ENCODE data around the gene TRMT1L. TPM values are rescaled to one million over a fixed set of nuclear protein-coding genes. Genes with fewer than 3 reads are reported as not detected.

TRMT1L gene
- total RNA-seq, 1 experiment from 2014 or later = 11.3 TPM

DNA sequence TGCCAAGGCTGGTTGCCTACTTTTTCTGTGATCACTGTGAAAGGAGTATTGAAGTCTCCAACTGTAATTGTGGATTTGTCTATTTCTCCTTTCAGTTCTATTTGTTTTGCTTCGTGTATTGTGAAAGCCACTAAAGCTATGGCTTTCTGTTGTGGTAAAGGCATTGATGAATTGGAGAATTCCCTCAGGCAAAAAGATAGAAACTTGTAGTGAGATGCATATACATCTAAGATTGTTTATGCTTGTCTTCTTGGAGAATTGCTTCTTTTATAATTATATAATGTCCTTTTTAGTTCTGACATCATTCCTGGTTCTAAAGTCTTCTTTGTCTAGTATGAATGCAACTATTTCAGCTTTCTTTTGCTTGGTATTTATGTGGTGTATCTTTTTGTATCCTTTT, 37.0 kb upstream of the TRMT1L start:
- Histone ChIP-seq H3K4me1 (ENCODE audit: insufficient read depth, low read length) (no peaks in the 10 kb centered on the region), H3K9me3 (ENCODE audit: low read length) (no peaks in the 10 kb centered on the region), H3K9me2 (replicated peaks; ENCODE audit: low read length) (no peaks in the 10 kb centered on the region), H3K36me3 (ENCODE audit: low read depth, low read length) (no peaks in the 10 kb centered on the region), H3K4me3 (ENCODE audit: low read length) (no peak overlapping the region), H3F3A (ENCODE audit: low read length, unreplicated experiment) (no peaks in the 10 kb centered on the region), H4K20me1 (ENCODE audit: low read length) (no peaks in the 10 kb centered on the region), H3K4me2 (ENCODE audit: low read length) (no peak overlapping the region), H3K27me3 (ENCODE audit: low read length) (no peaks in the 10 kb centered on the region), H3K27ac (ENCODE audit: low read length) (no peak overlapping the region), H3K79me2 (ENCODE audit: low read length) (no peaks in the 10 kb centered on the region), H2AFZ (ENCODE audit: low read length) (no peak overlapping the region), H3K9ac (ENCODE audit: low read length) (no peak overlapping the region)
- BruUV-seq (replicated peaks) = no TSS peak
- ChIA-PET CTCF (no interaction called here), POLR2A (ENCODE audit: unreplicated experiment) (no interaction called here)
- ATAC-seq (no peak), DNase-seq (no peak)
- intact Hi-C loops (cut with micrococcal nuclease) = no loop called here
- TF ChIP-seq EZH2 (IDR thresholded peaks at IDR 0.05; ENCODE audit: low read length, unreplicated experiment) = no peak
- no peak for TF ChIP-seq EZH2phosphoT487 (IDR thresholded peaks at IDR 0.05; ENCODE audit: borderline replicate concordance, low read length)
- TF ChIP-seq, protein P1, sequence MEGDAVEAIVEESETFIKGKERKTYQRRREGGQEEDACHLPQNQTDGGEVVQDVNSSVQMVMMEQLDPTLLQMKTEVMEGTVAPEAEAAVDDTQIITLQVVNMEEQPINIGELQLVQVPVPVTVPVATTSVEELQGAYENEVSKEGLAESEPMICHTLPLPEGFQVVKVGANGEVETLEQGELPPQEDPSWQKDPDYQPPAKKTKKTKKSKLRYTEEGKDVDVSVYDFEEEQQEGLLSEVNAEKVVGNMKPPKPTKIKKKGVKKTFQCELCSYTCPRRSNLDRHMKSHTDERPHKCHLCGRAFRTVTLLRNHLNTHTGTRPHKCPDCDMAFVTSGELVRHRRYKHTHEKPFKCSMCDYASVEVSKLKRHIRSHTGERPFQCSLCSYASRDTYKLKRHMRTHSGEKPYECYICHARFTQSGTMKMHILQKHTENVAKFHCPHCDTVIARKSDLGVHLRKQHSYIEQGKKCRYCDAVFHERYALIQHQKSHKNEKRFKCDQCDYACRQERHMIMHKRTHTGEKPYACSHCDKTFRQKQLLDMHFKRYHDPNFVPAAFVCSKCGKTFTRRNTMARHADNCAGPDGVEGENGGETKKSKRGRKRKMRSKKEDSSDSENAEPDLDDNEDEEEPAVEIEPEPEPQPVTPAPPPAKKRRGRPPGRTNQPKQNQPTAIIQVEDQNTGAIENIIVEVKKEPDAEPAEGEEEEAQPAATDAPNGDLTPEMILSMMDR (conservative IDR thresholded peaks at IDR 0.05; ENCODE audit: low read depth, low read length) = no peak

DNA sequence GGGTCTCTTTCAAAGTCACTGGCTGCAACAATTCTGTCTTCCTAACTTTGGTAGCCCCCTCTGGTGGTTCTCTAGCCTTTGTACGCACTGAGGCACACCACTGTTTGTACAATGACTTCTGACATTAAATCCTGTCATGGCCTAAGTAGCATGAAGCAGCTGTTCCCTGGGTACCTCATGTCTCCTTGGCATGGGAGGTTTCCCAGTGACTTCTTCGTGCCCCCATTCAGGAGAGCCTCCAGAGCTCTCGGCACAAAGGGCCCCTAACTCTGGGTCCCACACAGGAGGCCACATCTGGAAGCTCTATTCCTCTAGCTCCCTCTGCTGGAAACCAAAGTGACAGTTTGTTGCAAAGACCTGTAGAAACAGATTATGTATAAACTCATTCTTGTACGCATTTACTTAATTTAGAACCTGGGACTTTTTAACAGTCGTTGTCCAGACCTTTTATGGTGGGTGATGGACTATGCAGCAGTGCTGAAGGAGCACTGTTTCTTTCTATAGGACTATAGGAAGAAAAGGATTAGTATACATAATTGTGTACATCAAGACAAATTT, 13.6 kb upstream of the TRMT1L start:
- H4K20me1 ChIP-seq (ENCODE audit: low read length) = no peaks in the 10 kb centered on the region
- TF ChIP-seq, protein P1 (conservative IDR thresholded peaks at IDR 0.05; ENCODE audit: low read depth, low read length) = peak; percentile 89
- TF ChIP-seq EZH2phosphoT487 (IDR thresholded peaks at IDR 0.05; ENCODE audit: borderline replicate concordance, low read length) = no peak
- no peak for TF ChIP-seq EZH2 (IDR thresholded peaks at IDR 0.05; ENCODE audit: low read length, unreplicated experiment)
- H3K4me1 ChIP-seq (ENCODE audit: insufficient read depth, low read length) = no peaks in the 10 kb centered on the region
- H3K9me2 ChIP-seq (replicated peaks; ENCODE audit: low read length) = no peaks in the 10 kb centered on the region
- no TSS peak for BruUV-seq (replicated peaks)
- no peaks in the 10 kb centered on the region for H3K9me3 ChIP-seq (ENCODE audit: low read length)
- peak; percentile 67 for ATAC-seq
- POLR2A ChIA-PET (ENCODE audit: unreplicated experiment) = no interaction called here
- intact Hi-C loops (cut with micrococcal nuclease) = loop anchor here (1.0 to 10.0 kb wide), 2 partner anchors 184 to 504 kb away; no protein-coding TSS in a partner anchor
- no peak overlapping the region for H3K4me2 ChIP-seq (ENCODE audit: low read length)
- no peak overlapping the region for H3K4me3 ChIP-seq (ENCODE audit: low read length)
- peaks cover 2% of the 10 kb centered on the region; the same call in 1 of the 2 replicates for H3K36me3 ChIP-seq (ENCODE audit: low read depth, low read length)
- H3K27me3 ChIP-seq (ENCODE audit: low read length) = no peaks in the 10 kb centered on the region
- CTCF ChIA-PET = interaction anchor here (0.5 to 1.4 kb wide), 5 partner anchors 79 to 717 kb away, joined by 3 to 8 read pairs (median 3); partner anchors contain the start of gene RNF2
- no peak overlapping the region for H3K9ac ChIP-seq (ENCODE audit: low read length)
- H3F3A ChIP-seq (ENCODE audit: low read length, unreplicated experiment) = no peaks in the 10 kb centered on the region
- peak; percentile 58 for DNase-seq
- H2AFZ ChIP-seq (ENCODE audit: low read length) = peak overlapping the region; percentile 67; the same call in 1 of the 2 replicates
- H3K27ac ChIP-seq (ENCODE audit: low read length) = no peak overlapping the region
- no peaks in the 10 kb centered on the region for H3K79me2 ChIP-seq (ENCODE audit: low read length)

DNA sequence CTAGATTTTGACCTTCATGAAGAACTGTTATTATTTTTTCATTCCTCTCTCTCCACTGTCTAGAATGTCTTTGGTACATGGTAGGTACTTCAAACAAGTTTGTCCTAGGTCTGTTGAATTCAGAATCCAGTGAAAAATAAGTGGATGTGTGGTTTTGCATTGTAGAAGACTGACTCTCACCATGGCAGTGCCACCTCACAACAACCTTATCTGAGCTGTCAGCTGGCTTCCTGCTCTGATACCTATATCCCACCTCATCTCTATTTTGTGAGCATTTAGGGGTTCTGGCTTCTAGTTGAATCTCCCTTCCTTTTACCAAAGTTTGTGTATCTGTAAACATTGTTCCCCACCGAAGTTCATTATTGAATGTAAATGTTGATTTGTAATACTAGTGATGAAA, 9.4 kb upstream of the TRMT1L start:
- POLR2A ChIA-PET (ENCODE audit: unreplicated experiment) = no interaction called here
- no peaks in the 10 kb centered on the region for H3F3A ChIP-seq (ENCODE audit: low read length, unreplicated experiment)
- H3K9ac ChIP-seq (ENCODE audit: low read length) = no peak overlapping the region
- BruUV-seq (replicated peaks) = no TSS peak
- H3K4me3 ChIP-seq (ENCODE audit: low read length) = no peak overlapping the region
- intact Hi-C loops (cut with micrococcal nuclease) = no loop called here
- H3K27ac ChIP-seq (ENCODE audit: low read length) = no peak overlapping the region
- DNase-seq (no peak), ATAC-seq (no peak)
- peaks cover 14% of the 10 kb centered on the region for H3K4me1 ChIP-seq (ENCODE audit: insufficient read depth, low read length)
- H3K9me3 ChIP-seq (ENCODE audit: low read length) = no peaks in the 10 kb centered on the region
- TF ChIP-seq EZH2 (IDR thresholded peaks at IDR 0.05; ENCODE audit: low read length, unreplicated experiment) (no peak), EZH2phosphoT487 (IDR thresholded peaks at IDR 0.05; ENCODE audit: borderline replicate concordance, low read length) (no peak)
- TF ChIP-seq, protein P1 (conservative IDR thresholded peaks at IDR 0.05; ENCODE audit: low read depth, low read length) = no peak
- H3K4me2 ChIP-seq (ENCODE audit: low read length) = no peak overlapping the region
- no peaks in the 10 kb centered on the region for H4K20me1 ChIP-seq (ENCODE audit: low read length)
- H2AFZ ChIP-seq (ENCODE audit: low read length) = no peak overlapping the region
- H3K36me3 ChIP-seq (ENCODE audit: low read depth, low read length) = peaks cover 2% of the 10 kb centered on the region; the same call in 1 of the 2 replicates
- H3K27me3 ChIP-seq (ENCODE audit: low read length) = no peaks in the 10 kb centered on the region
- no peaks in the 10 kb centered on the region for H3K79me2 ChIP-seq (ENCODE audit: low read length)
- CTCF ChIA-PET = no interaction called here
- H3K9me2 ChIP-seq (replicated peaks; ENCODE audit: low read length) = no peaks in the 10 kb centered on the region
